Right cardiac atrium (tissue), 5 donors: Measurements from ENCODE around the gene SIRT4. TPM values are rescaled to one million over a fixed set of nuclear protein-coding genes. Genes with fewer than 3 reads are reported as not detected.
A peak's percentile ranks its signal among the peaks of the same experiment; 100 is the strongest.
"Not testable (repeated sequence)": the region's sequence is repeated elsewhere in the genome, so short reads cannot be mapped to it uniquely, and the experiment has no call there.

Source experiments
- ATAC-seq, 2 donors: fragments of 200-7000 bp; cut with Tn5 transposase; one replicate each; pipeline versions ENCODE4 v1.8.0 to v1.9.1; 2020; ENCODE audit warnings: moderate library complexity in 2 of 2, mild to moderate bottlenecking in 1 of 2
- DNase-seq, 3 donors: peaks; one replicate each; pipeline ENCODE4 v3.0.0-alpha.2; 2020
- H3K27ac ChIP-seq: one replicate; pipeline ENCODE4 v1.5.1; 2013; ENCODE audit warnings: mild to moderate bottlenecking, low read length, control low read depth, moderate library complexity
- H3K27me3 ChIP-seq: one replicate; pipeline ENCODE4 v1.6.1; 2013; ENCODE audit not compliant: control insufficient read depth, insufficient read depth
- H3K4me1 ChIP-seq: one replicate; pipeline ENCODE4 v1.6.1; 2013; ENCODE audit warnings: low read length; ENCODE audit not compliant: control insufficient read depth, insufficient read depth
- H3K4me3 ChIP-seq: one replicate; pipeline ENCODE4 v1.5.1; 2013; ENCODE audit warnings: low read length, control low read depth
- H3K9me3 ChIP-seq: one replicate; pipeline ENCODE4 v1.6.1; 2013; ENCODE audit warnings: low read length; ENCODE audit not compliant: control insufficient read depth
- WGBS: extraction: QIAGEN DNeasy Blood & Tissue Kit; methylation state at CpG from one replicate; pipeline ENCODE4 v1.1.7; 2013; 5-methylcytosine and 5-hydroxymethylcytosine counted together
- intact Hi-C, 4 donors: fragments of 100-400 bp; cut with DNase I; formaldehyde crosslinking; loops; one replicate each; pipeline versions ENCODE4 v1.11.0 to v1.14.0; 2022 to 2023
- polyA plus RNA-seq: library from polyadenylated mRNA; stranded (reverse); fragments of 200-250 nt; gene quantifications from one replicate; pipeline ENCODE4 v1.2.3, GENCODE V29; 2013
- total RNA-seq, 4 donors: library from RNA; stranded (reverse); fragmentation: NEBNext Ultra II Directional; extraction: Animal tissue kit (Norgen Biotek cat#: 25700); gene quantifications; one replicate each; pipeline ENCODE4 v1.2.1, GENCODE V29; 2021
- donor health status: healthy with polysubstance abuse.
- donor health status: DM: no; HTN: yes; CAD: no.
- donor health status: DM: no; HTN: no; CAD: no.
- donor health status: DM: no; HTN: yes; CAD: no; lungs with severe emphysema.
- donor health status: DM: yes; HTN: yes; CAD: no.

The SIRT4 gene
- total and polyA plus RNA-seq, 5 donors: 3.0 to 6.9 (median 6.0) TPM

- no peak overlapping the region for H3K27ac ChIP-seq
- no peaks in the 10 kb centered on the region for H3K9me3 ChIP-seq
- H3K4me1 ChIP-seq: peaks cover 2% of the 10 kb centered on the region
- no peaks in the 10 kb centered on the region for H3K27me3 ChIP-seq
- intact Hi-C loops: no loop called here
- no peak overlapping the region for H3K4me3 ChIP-seq
- ATAC-seq (no peak), DNase-seq (no peak)
- 81% methylated on average over 13 of the region's 13 CpGs for WGBS
Observed at GRCh38 chr12:120321382-120322202, 19.5 kb downstream of the SIRT4 start.

GRCh38 chr12:120323772-120324171 lies 21.7 kb downstream of the SIRT4 start:
- no peak overlapping the region for H3K4me3 ChIP-seq
- DNase-seq: no peak
- no peak overlapping the region for H3K27ac ChIP-seq
- ATAC-seq: no peak
- H3K27me3 ChIP-seq: no peaks in the 10 kb centered on the region
- intact Hi-C loops: no loop called here
- no peaks in the 10 kb centered on the region for H3K9me3 ChIP-seq
- no peaks in the 10 kb centered on the region for H3K4me1 ChIP-seq
- 82% methylated on average over 2 of the region's 2 CpGs for WGBS

GRCh38 chr12:120324841-120325417 lies 22.8 kb downstream of the SIRT4 start:
- Histone ChIP-seq H3K9me3 (no peaks in the 10 kb centered on the region), H3K4me3 (no peak overlapping the region), H3K4me1 (no peaks in the 10 kb centered on the region), H3K27ac (no peak overlapping the region), H3K27me3 (no peaks in the 10 kb centered on the region)
- peak; percentile 23 to 25 for ATAC-seq
- intact Hi-C loops: no loop called here
- 55% methylated on average over 9 of the region's 9 CpGs for WGBS
- no peak for DNase-seq

- intact Hi-C loops: no loop called here
Observed at GRCh38 chr12:120327593-120327992, 25.5 kb downstream of the SIRT4 start, which contains the start of gene PLA2G1B. TSS of gene PLA2G1B (minus strand) at chr12:120327779. CDS start at chr12:120327753, 26 bp downstream.

GRCh38 chr12:120328228-120328627 lies 26.1 kb downstream of the SIRT4 start:
- Histone ChIP-seq H3K4me1 (no peaks in the 10 kb centered on the region), H3K27ac (no peak overlapping the region), H3K27me3 (no peaks in the 10 kb centered on the region), H3K9me3 (no peaks in the 10 kb centered on the region), H3K4me3 (no peak overlapping the region)
- intact Hi-C loops: no loop called here
- WGBS: 82% methylated on average over 4 of the region's 4 CpGs
- ATAC-seq: no peak
- no peak for DNase-seq

More at GRCh38 chr12:120327593-120327992, 25.5 kb downstream of the SIRT4 start, which contains the start of gene PLA2G1B:
- ATAC-seq (no peak), DNase-seq (no peak)
- no peaks in the 10 kb centered on the region for H3K27me3 ChIP-seq
- no peaks in the 10 kb centered on the region for H3K4me1 ChIP-seq
- no peak within 1 kb of the TSS for H3K27ac ChIP-seq
- whole genome bisulfite sequencing: 73% methylated on average over 5 of the region's 5 CpGs
- H3K9me3 ChIP-seq: no peaks in the 10 kb centered on the region
- H3K4me3 ChIP-seq: no peak within 1 kb of the TSS

- Histone ChIP-seq H3K9me3 (no peaks in the 10 kb centered on the region), H3K4me3 (no peak overlapping the region), H3K27ac (no peak overlapping the region), H3K27me3 (no peaks in the 10 kb centered on the region), H3K4me1 (no peaks in the 10 kb centered on the region)
- 40% methylated on average over 3 of the region's 3 CpGs for WGBS
- DNase-seq (no peak), ATAC-seq (no peak)
- intact Hi-C loops: no loop called here
Observed at GRCh38 chr12:120331390-120331789, 29.3 kb downstream of the SIRT4 start.

- ATAC-seq: no peak
- H3K27me3 ChIP-seq: no peaks in the 10 kb centered on the region
- H3K27ac ChIP-seq: no peak overlapping the region
- intact Hi-C loops: no loop called here
- no peak overlapping the region for H3K4me3 ChIP-seq
- no peak for DNase-seq
- 81% methylated on average over 5 of the region's 5 CpGs for WGBS
- H3K4me1 ChIP-seq: no peaks in the 10 kb centered on the region
- H3K9me3 ChIP-seq: no peaks in the 10 kb centered on the region
Observed at GRCh38 chr12:120332041-120332440, 29.9 kb downstream of the SIRT4 start.

GRCh38 chr12:120332523-120332922 lies 30.4 kb downstream of the SIRT4 start:
- intact Hi-C loops: no loop called here
- ATAC-seq (no peak), DNase-seq (no peak)
- Histone ChIP-seq H3K4me1 (no peaks in the 10 kb centered on the region), H3K27me3 (no peaks in the 10 kb centered on the region), H3K9me3 (no peaks in the 10 kb centered on the region), H3K4me3 (no peak overlapping the region), H3K27ac (no peak overlapping the region)
- WGBS: 85% methylated on average over 7 of the region's 7 CpGs

GRCh38 chr12:120335447-120335846 lies 33.3 kb downstream of the SIRT4 start:
- not testable (repeated sequence) for H3K27ac ChIP-seq

GRCh38 chr12:120336392-120336791 lies 34.3 kb downstream of the SIRT4 start:
- intact Hi-C loops, H3K27ac ChIP-seq, H3K9me3 ChIP-seq, ATAC-seq, DNase-seq, H3K27me3 ChIP-seq, H3K4me1 ChIP-seq, H3K4me3 ChIP-seq: not testable (repeated sequence)
- 95% methylated on average over 2 of the region's 2 CpGs for WGBS

More at GRCh38 chr12:120335447-120335846, 33.3 kb downstream of the SIRT4 start:
- H3K27me3 ChIP-seq, intact Hi-C loops, ATAC-seq, H3K4me1 ChIP-seq, H3K4me3 ChIP-seq, H3K9me3 ChIP-seq: not testable (repeated sequence)
- 20% methylated on average over 12 of the region's 12 CpGs for WGBS
- DNase-seq: peak; percentile 49 to 86 (median 78)

GRCh38 chr12:120337730-120338129 lies 35.6 kb downstream of the SIRT4 start:
- Histone ChIP-seq H3K4me3 (no peak overlapping the region), H3K27me3 (no peaks in the 10 kb centered on the region), H3K4me1 (no peaks in the 10 kb centered on the region), H3K9me3 (no peaks in the 10 kb centered on the region), H3K27ac (no peak overlapping the region)
- WGBS: 79% methylated on average over 2 of the region's 2 CpGs
- ATAC-seq (no peak), DNase-seq (no peak)
- intact Hi-C loops: no loop called here
